ENCODE data around the gene GRAMD2B.
"Not testable (repeated sequence)": the region's sequence is repeated elsewhere in the genome, so short reads cannot be mapped to it uniquely, and the experiment has no call there.

GRAMD2B gene

DNA sequence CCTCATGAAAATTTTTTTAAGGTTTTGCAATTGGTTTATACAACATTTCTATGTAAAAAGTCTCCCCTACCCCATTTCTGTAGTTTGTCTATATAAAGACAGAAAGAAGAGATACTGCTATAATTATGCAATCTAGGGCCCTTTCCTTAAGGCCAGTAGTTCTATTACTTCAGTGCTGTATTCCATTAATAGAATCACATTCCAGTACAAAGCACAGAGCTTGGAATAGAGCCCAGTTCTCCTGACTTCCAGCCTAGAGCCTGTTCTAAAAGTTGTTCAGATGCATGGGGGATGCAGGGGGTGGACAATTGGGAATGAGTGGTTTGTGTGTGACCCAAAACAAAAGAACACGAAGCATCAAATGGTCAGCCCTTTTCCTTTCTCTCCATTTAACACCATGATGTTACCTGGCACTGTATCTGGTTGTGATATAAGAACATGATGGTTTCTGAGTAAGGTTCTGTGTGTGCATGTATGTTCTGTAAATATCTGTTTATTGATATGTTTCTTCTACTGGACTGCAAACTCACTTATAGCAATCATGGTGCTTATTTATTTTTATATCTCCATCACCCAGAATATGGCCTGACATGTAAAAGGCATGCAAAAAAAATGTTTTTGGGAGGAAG, 8.2 kb upstream of the GRAMD2B start:
- no peak for DNase-seq

DNA sequence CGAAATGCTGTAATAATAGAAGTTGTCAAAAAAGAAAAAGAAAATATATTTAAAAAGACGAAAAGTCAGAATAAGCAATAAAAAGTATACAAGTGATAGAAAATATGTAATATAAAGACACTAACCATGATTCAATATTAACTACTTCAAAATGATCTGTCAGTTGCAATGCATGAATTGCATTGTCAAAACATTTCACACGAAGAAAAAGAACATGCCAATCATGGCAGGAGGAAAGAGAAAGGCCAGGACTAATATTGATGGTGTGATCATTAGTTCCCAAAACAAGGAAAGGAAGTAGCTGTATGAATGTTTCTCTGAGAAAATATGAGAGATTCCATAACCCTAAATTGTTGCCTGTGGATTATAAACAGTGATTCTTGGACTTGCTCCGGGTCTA, 7.4 kb upstream of the GRAMD2B start:
- DNase-seq = no peak

DNA sequence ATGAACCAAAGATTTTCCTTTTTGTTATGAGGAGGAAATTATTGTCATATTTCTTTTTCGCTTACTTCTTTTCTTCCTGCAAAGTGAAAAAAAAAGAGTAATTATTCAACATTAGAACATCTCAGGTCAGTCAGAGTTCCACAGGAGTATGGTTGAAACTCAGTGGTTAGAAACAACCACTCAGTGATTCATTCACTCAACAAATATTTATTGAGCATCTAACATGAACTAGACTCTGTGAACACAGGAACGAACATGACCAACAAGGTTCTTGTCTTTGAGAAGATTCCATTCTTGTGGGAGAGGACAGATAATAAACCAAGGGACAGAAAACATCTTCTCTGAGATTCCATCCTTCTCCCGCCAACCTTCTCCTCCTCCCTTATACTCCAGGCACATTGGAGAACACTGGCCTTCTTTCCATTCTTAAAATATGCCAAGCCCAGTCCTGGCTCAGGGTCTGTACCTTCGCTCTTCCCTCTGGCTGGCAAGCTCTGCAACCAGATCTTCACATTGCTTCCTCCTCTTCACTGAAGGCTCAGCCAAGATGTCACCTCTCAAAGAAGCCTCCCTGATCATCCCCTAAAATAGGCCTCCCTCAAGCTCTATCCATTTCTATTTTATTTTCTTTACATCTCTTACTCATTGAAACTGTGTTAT, 6.8 kb upstream of the GRAMD2B start:
- DNase-seq = no peak

DNA sequence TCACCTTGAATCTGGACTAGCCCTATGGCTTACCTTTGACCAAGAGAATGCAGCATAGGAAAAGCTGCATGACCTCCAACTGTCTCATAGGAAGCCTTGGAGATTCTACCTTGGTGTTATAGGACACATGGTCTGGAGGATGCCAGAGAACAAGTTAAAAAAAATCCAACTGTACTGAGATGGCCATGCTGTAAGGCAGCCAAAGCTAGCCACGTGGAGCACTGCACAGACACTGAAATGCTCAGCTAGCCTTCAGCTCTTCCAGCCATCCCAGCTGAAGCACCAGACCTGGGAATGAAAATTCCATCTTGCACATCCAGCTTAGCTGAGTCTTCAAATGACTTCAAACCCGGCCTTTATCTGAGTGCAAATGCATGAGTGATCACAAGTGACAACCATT, 6.0 kb upstream of the GRAMD2B start:
- no peak for DNase-seq

DNA sequence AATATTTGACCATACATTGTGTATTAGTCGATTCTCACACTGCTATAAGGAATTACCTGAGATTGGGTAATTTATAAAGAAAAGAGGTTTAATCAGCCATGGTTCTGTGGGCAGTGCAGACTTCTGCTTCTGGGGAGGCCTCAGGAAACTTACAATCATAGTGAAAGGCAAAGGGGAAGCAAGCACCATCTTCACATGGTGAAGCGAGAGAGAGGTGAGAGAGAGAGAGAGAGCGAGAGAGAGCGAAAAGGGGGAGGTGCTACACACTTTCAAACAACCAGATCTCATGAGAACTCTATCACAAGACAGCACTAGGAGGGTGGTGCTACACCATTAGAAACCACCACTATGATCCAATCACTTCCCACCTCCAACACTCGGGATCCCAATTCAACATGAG, 4.1 kb upstream of the GRAMD2B start:
- DNase-seq = no peak

DNA sequence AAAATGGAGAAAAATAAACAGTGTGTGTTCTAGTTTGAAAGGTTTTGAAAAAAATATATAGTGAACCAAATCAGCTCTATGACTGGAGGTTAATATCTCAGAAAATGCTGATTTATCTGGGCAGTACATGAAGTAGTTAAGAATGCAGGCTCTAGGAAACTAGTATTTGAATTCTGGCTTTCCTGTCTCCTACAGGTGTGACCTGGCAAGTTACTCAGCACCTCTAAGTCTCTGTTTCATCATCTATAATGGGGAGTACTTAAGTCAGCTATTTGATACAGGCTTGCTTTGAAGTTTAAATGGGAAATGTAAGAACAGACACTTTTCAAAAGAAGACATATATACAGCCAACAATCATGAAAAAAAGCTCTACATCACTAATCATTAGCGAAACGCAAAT, 5.2 kb downstream of the GRAMD2B start:
- no peak for DNase-seq

DNA sequence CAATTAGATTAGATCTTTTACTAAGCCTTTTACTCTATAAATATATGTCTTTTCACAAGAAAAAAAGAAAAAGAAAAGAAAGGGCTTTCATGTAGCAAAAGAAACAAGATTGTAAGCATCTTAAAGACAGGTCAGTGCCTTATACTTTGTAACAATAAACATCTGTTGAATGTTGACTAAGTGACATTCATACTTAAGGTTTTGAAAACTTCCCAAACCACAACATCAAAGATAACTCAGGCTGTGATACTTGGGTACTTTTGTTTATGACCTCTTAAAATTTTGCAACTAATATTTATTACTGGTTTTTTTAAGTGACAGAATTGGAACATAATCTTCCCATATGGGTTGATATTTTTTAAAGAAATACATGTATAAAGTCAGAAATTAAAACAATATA, 7.4 kb downstream of the GRAMD2B start:
- DNase-seq = no peak

DNA sequence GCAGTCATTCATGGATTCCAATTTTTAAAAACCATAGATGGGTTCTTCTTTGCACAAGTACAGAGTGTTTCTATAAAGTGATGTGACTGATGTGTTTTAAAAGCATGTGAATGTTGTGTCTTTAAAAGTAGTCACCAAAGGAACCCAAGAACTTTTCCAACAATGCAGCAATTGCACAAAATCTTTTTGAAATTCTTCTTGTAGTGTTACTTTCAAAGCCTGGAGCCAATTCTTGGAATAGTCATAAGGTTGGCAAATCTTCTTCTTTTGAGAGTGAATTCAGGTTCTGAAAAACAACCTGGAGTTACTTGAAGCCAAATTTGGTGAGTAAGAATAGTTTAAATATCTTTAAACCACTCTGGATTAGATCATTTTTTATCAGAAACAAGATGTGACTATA, 10.5 kb downstream of the GRAMD2B start:
- DNase-seq = no peak

DNA sequence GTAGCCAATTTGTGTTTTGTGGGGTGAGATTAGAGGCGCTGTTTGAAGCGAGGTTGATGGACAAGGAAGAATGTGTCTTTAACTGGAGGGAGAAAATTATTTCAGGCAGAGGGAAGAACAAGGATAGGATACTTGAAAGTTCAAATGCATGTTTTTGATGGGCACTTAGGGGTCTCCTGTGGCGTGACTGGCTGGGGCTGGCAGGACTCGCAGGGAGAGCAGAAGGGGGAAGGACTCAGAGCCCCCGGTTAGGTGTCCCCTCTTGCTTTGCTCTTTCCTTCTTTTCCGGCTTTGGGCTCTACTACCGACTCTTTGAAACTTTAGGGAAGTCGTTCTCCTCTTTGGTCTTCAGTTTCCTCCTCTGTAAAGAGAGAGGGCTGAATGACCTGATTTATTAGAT, 12.1 kb downstream of the GRAMD2B start:
- DNase-seq = no peak

DNA sequence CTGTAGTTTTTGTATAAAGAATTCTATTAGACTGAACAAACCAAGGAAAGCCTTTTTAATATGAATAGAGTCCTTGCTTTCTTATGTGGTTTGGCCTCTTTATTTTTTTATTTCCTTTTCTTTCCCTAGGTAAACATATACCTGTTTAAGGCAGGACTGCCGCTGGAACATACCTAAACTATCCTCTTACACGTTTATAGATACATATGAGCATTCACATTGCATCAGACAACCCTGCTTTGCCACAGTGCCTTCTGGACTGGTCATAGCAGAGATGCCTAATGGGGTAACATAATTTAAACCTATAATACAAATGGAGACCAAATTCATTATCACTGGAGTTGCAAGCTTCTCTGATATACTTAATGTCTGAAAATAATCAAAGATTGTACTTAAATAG, 12.5 kb downstream of the GRAMD2B start:
- no peak for DNase-seq

DNA sequence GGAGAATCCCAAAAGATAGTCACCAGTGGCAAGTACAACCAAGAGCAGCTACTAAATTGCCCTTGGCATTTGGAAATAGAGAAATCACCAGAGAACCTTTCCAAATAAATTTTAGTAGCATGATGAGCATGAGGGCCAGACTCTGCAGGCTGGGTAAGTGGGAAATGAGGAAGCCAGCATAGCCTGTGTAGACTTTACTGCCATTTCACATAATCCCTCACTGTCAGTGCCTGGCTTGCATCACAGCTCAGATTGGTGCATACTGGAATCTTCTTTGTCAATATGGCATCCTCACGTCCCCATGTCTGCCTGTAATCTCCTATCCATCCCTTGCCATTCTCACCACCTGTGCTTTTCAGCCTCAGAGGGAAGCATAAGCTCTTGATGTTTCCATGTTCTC, 14.5 kb downstream of the GRAMD2B start:
- DNase-seq = no peak

DNA sequence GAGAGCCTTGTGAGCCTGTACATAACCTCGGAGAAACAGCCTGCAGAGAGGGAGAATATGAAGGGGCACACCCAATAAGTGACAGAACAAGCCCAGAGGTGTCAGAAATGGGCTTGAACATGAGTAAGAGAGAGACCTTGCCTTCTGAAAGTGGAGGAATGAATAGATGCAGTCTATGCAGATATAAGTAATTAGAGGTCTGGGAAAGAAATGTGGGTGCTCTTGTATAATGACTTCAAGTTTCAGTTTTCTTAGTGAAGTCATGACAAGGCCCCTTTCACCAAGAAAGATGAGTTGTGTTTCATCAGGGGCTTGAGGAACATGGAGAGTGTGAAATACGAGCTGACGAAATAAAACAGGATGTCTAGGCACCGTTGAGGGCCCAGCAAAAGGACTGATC, 15.1 kb downstream of the GRAMD2B start:
- DNase-seq = no peak

DNA sequence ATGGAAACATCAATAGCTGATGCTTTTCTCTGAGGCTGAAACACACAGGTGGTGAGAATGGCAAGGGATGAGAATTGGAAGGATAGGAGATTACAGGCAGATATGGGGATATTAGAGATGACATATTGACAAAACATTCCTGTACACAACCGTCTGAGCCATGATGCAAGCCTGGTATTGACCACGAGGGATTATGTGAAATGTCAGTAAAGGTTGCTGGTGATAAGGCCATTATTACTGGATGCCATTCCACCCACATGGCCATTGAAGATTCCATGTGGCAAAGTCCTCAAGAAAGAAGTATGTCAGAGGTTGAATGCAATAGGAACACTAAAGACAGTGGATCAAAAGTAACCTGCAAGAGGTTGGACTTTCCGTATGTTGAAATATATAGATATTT, 15.7 kb downstream of the GRAMD2B start:
- DNase-seq = no peak

DNA sequence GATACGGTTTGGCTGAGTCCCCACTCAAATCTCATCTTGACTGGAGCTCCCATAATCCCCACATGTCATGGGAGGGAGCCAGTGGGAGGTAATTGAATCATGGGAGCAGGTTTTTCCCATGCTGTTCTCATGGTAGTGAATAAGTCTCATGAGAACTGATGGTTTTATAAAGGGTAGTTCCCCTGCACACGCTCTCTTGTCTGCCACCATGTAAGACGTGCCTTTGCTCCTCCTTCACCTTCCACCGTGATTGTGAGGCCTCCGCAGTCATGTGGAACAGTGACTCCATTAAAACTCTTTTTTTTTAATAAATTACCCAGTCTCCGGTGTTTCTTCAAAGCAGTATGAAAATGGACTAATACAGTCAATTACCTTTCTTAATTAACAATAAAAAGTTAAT, 16.5 kb downstream of the GRAMD2B start:
- not testable (repeated sequence) for DNase-seq

DNA sequence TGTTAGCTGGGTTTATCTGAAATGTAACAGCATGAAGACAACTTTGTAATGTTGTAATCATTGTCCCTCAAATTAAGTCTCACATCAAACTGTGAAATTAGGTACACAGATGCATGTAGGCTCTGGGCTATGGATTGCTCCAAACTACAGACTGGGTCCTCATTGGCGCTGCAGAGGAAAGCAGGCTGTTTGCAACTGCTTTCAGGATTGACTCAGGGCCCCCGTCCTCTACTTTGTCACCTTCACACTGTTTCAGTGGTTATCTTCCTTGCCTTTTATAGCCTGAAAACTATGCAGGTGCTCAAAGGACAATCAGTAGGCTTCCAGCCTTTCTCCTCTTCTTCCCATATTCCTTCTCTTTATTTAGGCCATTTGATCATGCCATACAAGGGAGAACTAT, 18.0 kb downstream of the GRAMD2B start:
- DNase-seq = no peak

DNA sequence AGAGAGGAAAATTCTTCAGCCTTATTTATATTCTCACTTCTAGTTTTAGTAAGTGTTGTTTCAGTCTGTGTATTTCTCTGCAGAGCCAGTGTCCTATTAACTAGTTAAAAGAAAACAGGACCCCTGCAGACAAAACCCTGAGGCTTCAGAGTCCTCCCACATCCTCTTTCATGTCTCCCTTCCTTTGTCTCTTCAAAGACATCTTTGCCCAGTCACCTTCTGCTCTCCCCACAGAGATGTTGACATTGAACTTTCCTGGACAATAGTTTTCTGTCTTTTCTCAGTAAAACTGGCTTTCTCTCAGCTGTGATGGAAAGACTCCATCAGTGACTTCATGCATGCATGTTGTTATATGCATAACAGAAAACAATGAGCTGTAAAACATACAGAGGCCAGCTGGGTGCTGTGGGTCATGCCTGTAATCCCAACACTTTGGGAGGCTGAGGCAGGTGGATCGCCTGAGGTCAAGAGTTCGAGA, 20.2 kb downstream of the GRAMD2B start:
- DNase-seq = no peak

DNA sequence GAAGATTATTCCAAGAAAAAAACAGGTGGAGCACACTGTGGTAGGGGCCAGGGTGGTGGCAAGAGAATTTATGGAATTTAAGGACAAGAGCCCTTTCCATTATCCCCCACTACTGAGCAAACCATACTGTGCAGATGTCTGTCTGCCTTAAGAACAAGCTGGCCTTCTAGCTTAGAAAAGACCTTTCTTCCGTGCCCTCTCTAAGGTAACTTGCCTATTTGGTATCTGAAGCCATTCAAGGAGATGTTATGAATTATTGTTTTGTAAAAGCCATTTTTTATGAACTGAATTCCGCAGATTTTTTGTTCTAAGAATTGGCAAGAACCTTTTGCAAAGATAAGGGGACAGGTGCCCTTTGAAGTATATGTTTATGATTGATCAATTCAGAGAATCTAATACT, 20.9 kb downstream of the GRAMD2B start:
- DNase-seq = no peak

DNA sequence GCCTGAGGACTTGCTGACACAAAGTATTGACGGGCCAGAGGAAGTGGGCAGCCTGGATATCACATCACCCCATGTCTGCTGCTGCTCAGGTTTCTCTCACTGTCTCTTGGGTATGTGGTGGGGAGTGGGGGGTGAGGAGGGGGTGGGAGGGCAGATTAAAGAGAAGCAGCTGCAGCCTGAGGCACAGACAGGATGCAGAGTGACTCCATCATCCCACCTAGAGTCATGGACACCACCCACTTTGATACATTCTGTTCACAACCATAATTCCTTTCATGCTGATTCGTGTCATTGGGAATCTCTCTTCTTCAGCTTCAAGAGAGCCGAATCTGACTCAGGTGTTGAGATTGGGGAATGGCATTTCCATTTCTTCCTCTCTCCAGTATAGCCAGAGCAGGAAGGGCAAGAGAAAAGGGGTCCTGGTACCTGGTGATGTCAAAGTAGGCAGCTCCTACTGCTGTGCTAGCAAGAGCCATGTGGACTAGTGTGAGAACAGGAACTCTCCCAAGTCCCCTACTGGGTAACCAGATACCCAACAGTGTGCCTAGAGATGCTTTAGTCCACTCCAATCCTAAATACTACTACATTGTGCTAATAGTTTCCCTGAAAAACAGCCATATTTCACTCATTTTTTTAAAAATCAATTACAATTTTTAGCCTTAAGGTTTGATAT, 22.4 kb downstream of the GRAMD2B start:
- no peak for DNase-seq

DNA sequence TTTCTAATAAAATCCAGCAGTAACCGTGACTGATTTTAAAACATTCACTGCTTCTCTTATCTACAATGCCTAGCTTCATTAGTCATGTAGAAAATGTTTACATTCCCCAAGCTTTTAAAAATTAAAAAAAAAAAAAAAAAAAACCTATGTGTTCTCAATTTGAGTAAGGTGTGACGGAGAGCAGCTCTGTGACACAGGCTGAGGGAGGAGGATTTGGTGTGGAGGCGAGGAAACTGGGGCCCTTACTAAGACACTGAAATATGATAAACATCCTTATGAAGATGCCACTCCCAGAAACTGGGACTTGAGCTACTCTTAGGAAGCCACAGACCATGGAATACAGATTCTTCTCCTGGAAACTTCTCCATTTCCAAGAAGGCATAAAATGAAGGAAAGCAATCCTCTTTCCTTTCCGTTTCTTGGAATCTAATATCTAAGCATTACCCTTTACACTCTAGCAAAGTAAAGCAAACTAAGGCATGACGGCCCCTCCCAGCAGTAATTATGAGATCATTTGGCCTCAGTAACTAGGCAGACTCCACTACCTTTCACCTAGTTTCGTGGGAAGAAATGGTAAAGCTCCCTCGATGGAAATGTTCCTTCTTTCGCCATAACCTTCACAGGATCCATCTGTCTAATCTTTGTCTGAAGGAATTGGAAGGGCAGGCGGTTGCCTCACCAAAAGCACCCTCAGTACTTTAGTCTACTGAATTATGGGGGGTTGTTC, 23.5 kb downstream of the GRAMD2B start:
- DNase-seq = no peak

DNA sequence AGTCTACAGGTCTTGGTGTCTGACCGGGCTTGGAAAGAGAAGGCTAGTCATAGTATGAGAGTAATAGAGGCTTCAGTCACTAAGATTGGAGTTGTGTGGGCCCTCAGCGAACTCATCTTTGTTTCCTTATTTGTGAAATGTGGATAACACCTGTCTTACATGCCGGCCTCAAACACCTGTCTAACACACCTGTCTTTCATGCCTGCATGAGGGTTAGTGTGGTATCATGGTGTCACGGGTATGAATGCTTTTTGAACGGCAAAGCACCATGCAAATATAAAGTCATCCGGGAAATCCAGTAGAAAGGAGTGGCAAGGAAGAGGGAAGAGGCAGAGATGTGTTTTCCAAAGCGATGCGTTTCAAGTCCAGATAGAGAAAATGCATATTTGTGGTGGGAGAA, 25.5 kb downstream of the GRAMD2B start:
- DNase-seq = peak; percentile 2

DNA sequence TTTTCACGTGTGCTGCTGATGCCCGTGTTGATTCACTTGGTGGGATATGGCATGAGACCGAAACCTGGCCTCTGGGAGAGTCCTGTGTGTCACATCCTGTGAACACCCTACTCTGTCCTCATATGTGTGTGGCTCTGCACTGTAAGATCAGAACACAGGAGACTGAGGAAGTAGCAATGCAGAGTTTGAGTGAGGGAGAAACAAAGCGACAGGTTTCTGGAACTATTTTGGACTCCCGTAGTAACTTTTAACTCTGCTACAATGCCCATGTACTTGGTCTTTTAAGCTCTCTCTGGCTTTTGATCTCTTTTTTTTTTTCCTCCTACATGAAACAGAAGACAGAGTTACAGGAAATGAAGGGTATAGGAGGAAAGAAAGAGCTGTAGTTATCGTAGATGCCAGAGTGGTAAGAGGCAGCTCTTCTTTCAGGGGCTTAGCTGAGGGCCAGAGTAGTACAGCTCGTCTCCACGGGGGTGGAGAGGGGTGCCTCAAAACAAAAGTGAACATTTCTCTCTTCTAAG, 26.6 kb downstream of the GRAMD2B start:
- DNase-seq = no peak

DNA sequence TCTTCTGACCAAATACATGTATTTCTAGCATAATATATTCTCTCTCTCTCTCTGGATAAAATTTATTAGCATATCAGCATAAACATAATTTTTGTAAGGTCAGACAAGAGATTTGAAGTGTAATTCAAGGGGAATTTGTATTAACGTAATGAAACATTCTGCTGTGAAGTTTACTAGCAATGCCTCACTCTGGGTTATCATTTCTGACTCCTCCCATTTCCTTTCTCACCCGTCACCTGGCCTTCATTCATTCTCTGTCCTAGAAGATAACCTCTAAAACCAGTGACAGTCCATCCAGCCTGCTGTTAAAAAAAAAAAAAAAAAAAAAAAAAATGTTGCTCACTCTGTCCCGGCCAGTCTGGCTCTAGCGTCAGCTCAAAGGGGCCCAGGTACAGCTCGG, 27.1 kb downstream of the GRAMD2B start:
- no peak for DNase-seq

DNA sequence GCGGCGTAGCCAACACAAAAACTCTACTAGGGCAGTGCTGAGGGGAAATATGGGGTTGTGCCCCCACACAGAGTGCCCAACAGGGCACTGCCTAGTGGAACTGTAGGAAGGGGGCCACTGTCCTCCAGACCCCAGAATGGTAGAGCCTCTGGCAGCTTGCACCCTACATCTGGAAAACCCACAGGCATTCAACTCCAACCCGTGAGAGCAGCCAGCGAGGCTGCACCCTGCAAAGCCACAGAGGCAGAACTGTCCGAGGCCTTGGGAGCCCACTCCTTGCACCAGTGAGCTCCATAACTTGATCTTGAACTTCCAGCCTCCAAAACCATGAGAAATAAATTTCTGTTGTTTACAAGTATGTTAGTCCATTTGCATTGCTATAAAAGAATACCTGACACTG, 27.7 kb downstream of the GRAMD2B start:
- DNase-seq = no peak

DNA sequence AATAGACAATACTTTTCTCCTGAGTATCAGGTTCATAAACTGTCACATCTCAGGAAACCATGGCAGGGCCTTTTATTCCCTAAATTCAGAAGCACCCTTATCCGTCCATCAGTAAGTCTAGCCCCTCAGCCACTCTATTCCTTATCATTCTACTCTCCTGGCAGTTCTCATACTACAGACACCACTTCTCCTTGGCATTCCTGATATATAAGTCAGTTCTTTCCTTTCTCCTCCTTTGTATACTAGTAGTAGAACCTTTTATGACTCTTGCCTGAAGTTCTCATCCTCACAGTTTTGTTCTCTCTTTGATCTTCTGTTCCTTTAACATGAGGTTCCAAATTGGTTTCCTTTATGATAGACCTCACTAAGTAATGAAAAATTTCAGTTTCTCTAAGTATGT, 29.3 kb downstream of the GRAMD2B start:
- DNase-seq = no peak

All from NCI-H748 treated with DMSO at 0.1 percent for 48 hours (cell line).